ENCODE data around the gene MYO5C.

Gene MYO5C, protein sequence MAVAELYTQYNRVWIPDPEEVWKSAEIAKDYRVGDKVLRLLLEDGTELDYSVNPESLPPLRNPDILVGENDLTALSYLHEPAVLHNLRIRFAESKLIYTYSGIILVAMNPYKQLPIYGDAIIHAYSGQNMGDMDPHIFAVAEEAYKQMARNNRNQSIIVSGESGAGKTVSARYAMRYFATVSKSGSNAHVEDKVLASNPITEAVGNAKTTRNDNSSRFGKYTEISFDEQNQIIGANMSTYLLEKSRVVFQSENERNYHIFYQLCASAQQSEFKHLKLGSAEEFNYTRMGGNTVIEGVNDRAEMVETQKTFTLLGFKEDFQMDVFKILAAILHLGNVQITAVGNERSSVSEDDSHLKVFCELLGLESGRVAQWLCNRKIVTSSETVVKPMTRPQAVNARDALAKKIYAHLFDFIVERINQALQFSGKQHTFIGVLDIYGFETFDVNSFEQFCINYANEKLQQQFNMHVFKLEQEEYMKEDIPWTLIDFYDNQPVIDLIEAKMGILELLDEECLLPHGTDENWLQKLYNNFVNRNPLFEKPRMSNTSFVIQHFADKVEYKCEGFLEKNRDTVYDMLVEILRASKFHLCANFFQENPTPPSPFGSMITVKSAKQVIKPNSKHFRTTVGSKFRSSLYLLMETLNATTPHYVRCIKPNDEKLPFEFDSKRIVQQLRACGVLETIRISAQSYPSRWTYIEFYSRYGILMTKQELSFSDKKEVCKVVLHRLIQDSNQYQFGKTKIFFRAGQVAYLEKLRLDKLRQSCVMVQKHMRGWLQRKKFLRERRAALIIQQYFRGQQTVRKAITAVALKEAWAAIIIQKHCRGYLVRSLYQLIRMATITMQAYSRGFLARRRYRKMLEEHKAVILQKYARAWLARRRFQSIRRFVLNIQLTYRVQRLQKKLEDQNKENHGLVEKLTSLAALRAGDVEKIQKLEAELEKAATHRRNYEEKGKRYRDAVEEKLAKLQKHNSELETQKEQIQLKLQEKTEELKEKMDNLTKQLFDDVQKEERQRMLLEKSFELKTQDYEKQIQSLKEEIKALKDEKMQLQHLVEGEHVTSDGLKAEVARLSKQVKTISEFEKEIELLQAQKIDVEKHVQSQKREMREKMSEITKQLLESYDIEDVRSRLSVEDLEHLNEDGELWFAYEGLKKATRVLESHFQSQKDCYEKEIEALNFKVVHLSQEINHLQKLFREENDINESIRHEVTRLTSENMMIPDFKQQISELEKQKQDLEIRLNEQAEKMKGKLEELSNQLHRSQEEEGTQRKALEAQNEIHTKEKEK (N-terminal part only)

DNA sequence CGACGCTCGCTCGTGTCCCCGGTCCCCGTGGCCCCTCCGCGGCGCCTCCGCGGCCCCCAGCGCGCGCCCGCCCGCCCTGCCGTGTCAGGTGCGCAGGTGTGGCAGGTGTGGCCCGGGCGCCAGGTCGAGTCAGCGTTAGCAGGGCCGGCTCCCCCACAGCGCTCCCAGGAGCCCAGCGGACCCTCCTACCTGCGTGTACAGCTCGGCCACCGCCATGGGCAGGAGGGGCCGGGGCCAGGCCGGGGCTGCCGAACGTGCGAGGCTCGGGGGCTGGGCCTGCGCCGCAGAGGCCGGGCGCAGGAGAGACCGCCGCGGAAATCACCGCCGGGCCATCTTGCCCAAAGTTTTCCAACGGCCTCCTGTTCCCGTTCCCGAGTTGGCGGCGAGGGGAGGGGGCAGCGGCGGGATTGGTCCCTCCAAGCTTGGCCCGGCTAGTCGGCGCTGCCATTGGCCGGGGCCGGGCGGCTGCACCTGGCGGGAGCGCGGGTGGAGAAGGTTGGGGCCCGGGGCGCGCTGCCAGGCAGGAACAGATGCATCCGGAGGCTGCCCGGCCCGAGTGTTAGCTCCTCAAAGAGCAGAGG lies at the start of gene MYO5C:
Gene MYO5C, minus strand, starts transcription at position 384 of the 581 bp plus-strand sequence. Its CDS starts 168 bp downstream, at position 216.
- DNase-seq = no peak

- no peak for DNase-seq
Observed at GRCh38 chr15:52344592-52344991, 49.0 kb upstream of the MYO5C start.

DNA sequence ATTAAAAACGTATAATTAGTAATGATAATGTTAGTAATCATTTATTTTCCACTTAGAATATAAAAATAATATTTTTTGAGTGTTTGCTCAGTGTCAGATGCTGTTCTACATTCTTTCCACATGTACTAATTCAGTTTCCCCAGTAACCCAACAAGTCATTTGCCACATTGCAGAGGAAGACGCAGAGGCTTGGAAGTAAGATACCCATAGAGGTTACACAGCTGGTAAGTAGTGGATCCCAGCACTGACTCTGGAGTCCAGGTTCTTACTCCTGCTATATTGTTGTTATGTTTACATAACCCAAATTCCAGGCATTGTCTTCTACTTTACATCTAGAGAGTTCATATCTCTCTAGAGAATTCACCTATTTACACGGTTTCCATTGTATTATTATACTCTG lies 48.2 kb upstream of the MYO5C start:
- no peak for DNase-seq

DNA sequence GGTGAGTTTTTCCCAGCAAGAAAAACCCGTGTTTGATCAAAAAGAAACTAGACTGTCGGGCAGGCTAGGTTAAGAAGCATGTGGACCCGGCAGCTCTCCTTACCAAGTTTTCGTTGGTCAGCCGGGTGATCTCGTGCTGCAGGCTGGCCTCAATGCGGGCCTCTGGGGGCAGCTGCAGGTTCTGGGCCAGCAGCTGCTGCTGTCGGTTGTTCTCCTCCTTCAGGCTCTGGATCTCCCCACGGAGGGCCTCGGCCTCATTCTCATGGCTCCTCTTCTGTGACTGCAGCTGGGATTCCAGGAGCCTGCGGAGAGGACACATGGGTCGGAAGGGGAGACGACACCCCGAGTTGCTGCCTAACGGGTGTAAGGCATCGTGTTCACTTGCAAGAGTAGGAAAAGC lies 44.5 kb upstream of the MYO5C start:
- no peak for DNase-seq

DNA sequence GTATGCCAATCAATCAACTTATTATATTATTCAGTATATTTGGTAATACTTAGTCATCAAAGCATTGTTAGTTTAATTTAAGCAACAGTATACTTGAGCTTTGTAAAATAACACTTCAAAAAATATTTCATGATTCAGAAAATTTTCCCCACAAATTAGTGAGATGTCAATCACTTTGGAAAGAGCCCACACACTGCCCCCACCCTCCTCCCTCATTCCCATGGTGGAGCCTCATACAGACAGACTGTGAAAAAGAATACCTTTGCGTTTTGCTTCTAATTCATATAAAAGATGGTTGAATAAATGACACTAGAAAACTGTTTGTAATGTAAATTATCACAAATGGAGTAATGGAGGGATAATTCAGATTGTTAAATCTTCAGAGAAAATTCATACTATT lies 43.3 kb upstream of the MYO5C start:
- no peak for DNase-seq

DNA sequence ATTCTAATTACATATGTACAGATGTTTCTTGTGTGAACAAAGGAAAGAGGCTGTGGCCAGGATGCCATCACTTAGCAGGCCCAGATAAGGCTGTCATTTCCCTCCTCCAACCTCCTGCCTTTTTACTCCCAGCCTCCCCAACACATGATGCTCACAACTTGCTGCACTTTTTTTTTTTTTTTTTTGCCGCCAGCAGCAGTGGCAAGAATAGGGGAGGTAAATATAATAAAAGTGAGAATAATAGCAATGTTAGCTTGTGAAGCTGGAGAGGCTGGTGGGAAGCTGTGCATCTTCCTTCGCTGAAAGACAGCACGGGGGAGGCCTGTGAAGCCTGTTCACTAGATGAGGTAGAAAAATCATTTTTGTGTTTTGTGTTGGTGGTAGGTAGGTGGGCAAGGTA lies 42.5 kb upstream of the MYO5C start:
- no peak for DNase-seq

GRCh38 chr15:52337198-52337853 lies 41.7 kb upstream of the MYO5C start:
- DNase-seq = no peak

DNA sequence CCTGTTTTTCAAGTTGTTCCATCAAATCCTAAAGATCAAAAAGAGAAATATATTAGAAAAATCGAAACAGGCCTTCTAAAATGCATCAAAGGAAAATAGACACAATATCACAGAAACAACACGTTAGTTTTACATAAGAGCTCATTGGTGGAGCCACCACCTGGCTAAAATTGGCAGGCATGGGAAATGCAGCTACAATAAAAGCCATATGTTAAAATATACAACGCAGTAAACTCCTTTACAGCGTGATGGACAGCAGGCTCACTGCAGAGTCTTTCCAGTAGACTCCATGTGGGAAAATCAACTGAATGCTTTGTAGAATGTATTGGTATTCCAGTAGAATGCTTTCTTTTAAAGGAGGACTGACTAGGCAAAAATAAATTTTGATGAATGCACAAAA lies 40.9 kb upstream of the MYO5C start:
- DNase-seq = no peak

GRCh38 chr15:52334491-52335160 lies 39.0 kb upstream of the MYO5C start:
- no peak for DNase-seq

DNA sequence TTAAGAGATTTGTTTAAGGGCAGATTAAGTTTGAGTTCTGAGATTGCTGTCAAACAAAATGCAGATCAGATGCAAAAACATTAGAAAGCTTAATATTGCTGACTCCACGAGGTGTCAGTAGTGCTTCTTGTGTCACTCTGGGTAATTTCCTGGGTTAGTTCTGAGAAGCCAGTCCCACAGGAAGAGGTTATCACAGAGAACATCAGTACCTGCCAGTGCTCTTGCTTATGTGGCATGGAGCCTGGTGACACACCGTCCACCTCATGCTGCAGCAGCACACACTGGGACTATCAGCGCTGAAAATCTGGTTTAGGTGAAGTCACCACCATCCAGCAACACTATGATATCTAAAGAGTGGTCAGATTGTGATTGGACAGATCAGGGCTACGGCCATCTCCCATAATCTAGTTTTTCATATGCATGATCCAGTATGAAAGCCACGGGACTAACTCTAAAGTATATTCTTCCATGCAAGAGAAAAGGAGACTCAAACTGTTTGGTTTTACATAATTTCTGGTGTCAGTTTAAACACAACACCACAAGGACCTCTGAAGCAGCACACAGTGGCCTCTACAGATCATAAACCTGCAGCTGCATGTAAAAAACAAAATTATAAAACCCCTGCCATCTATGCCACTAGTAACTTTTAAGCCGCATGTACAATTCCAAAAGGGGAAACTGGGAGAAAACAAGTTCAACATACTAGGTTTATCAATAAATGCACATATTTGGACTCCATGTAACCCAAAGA lies 36.1 kb upstream of the MYO5C start:
- peak; percentile 62 for DNase-seq

DNA sequence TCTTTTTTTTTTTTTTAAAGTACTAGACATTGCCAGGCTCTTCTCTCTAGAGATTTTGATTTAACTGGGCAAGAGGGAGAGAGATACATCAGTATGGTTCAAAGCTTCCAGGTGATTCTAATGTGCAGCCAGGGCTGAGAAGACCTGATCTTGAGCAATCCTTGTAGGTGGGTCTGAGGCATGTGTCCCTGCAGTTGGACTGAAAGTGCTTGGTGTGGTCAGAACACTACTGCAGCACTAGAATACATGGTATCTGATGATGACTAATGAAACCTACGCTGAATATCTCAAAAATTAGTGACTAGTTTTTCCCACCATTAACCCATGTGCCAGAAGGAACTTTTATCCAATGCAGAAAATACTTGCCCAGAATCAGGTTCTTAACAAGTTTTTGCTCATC lies 34.4 kb upstream of the MYO5C start:
- no peak for DNase-seq

- DNase-seq = no peak
Observed at GRCh38 chr15:52329150-52329549, 33.5 kb upstream of the MYO5C start.

DNA sequence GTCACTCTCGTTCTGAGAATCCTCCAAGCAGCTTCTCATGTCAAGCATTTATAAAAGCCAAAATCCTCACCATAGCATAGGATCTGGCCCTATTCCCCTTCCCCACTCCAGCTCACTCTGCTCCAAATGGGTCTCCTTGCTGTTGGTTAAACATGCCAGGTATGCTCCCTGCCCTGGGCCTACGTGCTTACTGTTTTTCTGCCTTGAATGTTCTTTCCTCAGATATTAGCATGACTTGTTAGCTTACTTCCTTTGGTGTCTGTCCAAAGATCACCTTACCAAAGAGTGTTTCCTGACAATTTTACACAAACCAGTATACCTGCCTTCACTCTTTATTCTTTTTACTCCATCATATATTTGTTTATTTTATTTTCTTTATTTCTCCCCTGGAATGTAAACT lies 33.1 kb upstream of the MYO5C start:
- DNase-seq = no peak

DNA sequence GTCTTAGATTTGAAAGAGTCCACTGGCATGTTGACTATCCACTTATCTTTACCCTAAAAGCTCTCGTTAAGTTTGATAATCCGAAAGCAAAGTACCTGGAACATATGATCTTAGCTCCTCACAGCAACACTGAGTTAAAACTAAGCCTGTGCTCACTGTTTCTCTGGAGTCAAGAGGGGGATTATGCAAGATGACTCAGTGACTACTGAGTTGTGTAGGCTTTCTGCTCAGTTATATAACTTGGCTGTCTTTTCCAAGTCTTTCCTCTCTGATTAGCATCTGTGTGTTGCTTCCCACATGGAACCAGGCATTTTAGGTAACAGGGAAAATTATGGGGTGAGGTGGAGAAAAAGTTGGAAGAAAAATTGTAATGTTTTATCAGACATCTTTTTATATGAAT lies 31.2 kb upstream of the MYO5C start:
- no peak for DNase-seq

- DNase-seq = no peak
Observed at GRCh38 chr15:52324109-52324508, 28.5 kb upstream of the MYO5C start.

GRCh38 chr15:52318729-52319500 lies 23.3 kb upstream of the MYO5C start:
- no peak for DNase-seq

DNA sequence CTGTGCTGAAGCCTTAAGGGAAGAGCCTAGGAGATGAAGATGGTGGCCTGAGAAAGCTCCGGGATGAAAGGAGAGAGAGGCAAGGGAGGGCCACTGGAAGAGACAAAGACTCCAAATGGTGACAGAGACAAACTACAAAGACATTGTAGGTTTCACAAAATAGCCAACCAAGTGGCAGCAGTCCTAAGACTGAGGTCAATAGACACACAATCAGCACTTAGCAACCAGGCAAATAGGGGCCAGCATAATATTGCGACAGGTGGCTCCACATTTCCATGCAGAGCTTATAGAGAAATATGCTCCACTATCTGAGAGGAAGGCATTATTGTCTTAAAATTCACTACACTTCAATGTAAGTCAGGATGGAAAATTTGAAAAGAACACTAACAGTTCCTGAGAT lies 22.1 kb upstream of the MYO5C start:
- DNase-seq = no peak

DNA sequence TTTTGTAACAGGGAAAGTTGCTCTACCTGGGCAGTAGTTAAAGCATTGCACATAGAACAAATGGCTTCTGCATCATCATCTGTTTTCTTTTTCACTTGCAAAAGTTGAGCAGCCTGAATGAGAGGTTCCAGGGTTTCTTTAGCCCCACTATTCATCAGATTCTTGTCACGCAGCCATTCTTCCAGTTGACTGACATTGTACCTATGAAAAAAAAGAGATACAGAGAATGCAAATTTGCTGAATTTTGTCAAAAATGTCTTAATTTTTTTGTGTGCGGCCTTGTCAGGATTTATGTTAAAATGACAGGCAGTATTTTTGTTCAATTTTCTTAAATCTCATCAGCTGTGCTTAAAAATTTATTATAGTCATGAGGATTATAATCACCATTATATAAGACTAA lies 21.4 kb upstream of the MYO5C start:
- DNase-seq = no peak

DNA sequence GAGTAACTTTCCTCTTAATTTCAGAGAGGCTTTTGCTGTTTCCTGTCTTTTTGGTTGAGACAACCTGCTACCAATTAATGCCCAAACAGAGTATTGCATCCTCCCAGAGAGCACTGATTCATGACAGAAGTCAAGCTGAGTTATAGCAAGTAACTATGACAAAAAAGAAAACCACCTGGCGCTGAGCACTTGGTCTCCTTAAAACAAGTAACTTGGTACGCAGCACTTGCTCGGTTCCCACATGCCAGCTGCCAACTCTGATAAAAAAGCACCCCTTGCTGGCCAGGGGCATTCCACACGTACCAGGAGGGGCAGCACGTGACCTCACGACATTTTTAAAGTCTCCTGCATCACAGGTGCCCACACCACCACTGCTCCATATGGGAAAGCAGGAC lies 13.5 kb upstream of the MYO5C start:
- DNase-seq = no peak

Measured in CD4-positive, alpha-beta T cell treated with Interleukin-6 for 4 hours (primary cell).